Left ventricle myocardium inferior (tissue), 1 donor: ENCODE data around the gene PARP6. TPM values are rescaled to one million over a fixed set of nuclear protein-coding genes. Genes with fewer than 3 reads are reported as not detected.

Source experiments
- DNase-seq: peaks from one replicate; pipeline ENCODE4 v3.0.0-alpha.2; 2020
- H3K27ac ChIP-seq: fragments of 200-600 bp; replicated peaks from 2 replicates; pipeline ENCODE4 v1.8.0; 2021
- H3K27me3 ChIP-seq: fragments of 200-600 bp; 2 replicates; pipeline ENCODE4 v1.8.0; 2021; ENCODE audit warnings: low read depth
- H3K36me3 ChIP-seq: fragments of 200-600 bp; 2 replicates; pipeline ENCODE4 v1.8.0; 2021
- H3K4me1 ChIP-seq: fragments of 200-600 bp; 2 replicates; pipeline ENCODE4 v1.8.0; 2021
- H3K4me3 ChIP-seq: fragments of 200-600 bp; 2 replicates; pipeline ENCODE4 v1.8.0; 2021; ENCODE audit warnings: mild to moderate bottlenecking, moderate library complexity
- H3K9me3 ChIP-seq: fragments of 200-600 bp; replicated peaks from 2 replicates; pipeline ENCODE4 v1.8.0; 2021
- CTCF ChIP-seq: fragments of 200-600 bp; IDR thresholded peaks from 2 replicates; pipeline ENCODE4 v1.8.0; 2021; ENCODE audit warnings: antibody characterized with exemption, mild to moderate bottlenecking, borderline replicate concordance
- intact Hi-C: fragments of 100-400 bp; cut with micrococcal nuclease; formaldehyde crosslinking; loops from one replicate; pipeline ENCODE4 v1.11.0; 2022
- total RNA-seq: library from RNA; stranded (reverse); fragmentation: NEBNext Ultra II Directional; extraction: Animal tissue kit (Norgen Biotek cat#: 25700); gene quantifications from one replicate; pipeline ENCODE4 v1.2.1, GENCODE V29; 2021
- donor health status: DM: no; HTN: yes; CAD: no; lungs with severe emphysema.

Gene PARP6
- total RNA-seq, 1 donor from 2014 or later, result 43.6 TPM

GRCh38 chr15:72202801-72203506 lies 69.4 kb downstream of the PARP6 start:
- TF ChIP-seq CTCF, result no peak
- H3K4me1 ChIP-seq, result peaks cover 63% of the 10 kb centered on the region
- no peak for DNase-seq
- peak overlapping the region; percentile 85 for H3K27ac ChIP-seq
- no peak overlapping the region for H3K4me3 ChIP-seq
- no peaks in the 10 kb centered on the region for H3K27me3 ChIP-seq
- intact Hi-C loops, result no loop called here
- H3K36me3 ChIP-seq, result peaks cover 94% of the 10 kb centered on the region
- H3K9me3 ChIP-seq, result no peaks in the 10 kb centered on the region

GRCh38 chr15:72202302-72202701 lies 70.1 kb downstream of the PARP6 start:
- intact Hi-C loops, result no loop called here
- no peak for TF ChIP-seq CTCF
- Histone ChIP-seq H3K27me3 (no peaks in the 10 kb centered on the region), H3K27ac (peak overlapping the region; percentile 85), H3K36me3 (peaks cover 88% of the 10 kb centered on the region), H3K4me1 (peaks cover 65% of the 10 kb centered on the region), H3K4me3 (no peak overlapping the region), H3K9me3 (no peaks in the 10 kb centered on the region)
- DNase-seq, result no peak

DNA sequence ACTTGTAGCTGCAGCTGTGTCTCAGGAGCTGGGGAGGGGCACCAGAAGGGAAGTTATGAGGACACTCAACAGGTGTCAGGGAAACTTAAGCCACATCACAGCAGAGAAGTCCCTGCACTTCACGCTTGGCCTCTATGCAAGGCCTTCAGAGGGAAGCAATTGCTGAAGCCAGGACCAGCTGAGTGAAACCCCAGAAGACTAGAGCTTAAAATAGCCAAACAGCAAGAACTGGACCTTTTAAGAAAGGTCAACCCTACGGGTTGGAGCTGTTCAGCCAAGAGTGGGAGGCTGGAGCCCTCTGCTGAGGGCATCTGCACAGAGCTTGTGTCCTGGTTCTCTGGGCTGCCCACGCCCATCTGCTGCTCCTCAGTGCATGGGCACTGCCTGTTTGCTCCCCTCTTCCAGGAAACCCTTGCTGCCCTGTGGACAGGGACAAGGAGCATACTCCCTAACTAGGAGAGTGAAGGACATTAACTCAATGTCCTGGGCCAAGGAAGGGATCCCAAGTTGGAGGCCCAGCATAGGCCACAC lies 70.9 kb downstream of the PARP6 start:
- no peak for TF ChIP-seq CTCF
- H3K27ac ChIP-seq, result peak overlapping the region; percentile 85
- H3K4me3 ChIP-seq, result peak overlapping the region; percentile 1
- H3K4me1 ChIP-seq, result peaks cover 73% of the 10 kb centered on the region
- intact Hi-C loops, result no loop called here
- DNase-seq, result no peak
- peaks cover 79% of the 10 kb centered on the region for H3K36me3 ChIP-seq
- H3K9me3 ChIP-seq, result no peaks in the 10 kb centered on the region
- H3K27me3 ChIP-seq, result peaks cover 6% of the 10 kb centered on the region

GRCh38 chr15:72200395-72201237 lies 71.7 kb downstream of the PARP6 start:
- no peak for TF ChIP-seq CTCF
- peaks cover 71% of the 10 kb centered on the region for H3K36me3 ChIP-seq
- H3K27me3 ChIP-seq, result peaks cover 14% of the 10 kb centered on the region
- H3K9me3 ChIP-seq, result no peaks in the 10 kb centered on the region
- no peak overlapping the region for H3K4me3 ChIP-seq
- intact Hi-C loops, result no loop called here
- peaks cover 69% of the 10 kb centered on the region for H3K4me1 ChIP-seq
- H3K27ac ChIP-seq, result peak overlapping the region; percentile 85
- no peak for DNase-seq

GRCh38 chr15:72199721-72200212 lies 72.6 kb downstream of the PARP6 start:
- Histone ChIP-seq H3K9me3 (no peaks in the 10 kb centered on the region), H3K4me1 (peaks cover 64% of the 10 kb centered on the region), H3K4me3 (no peak overlapping the region), H3K27ac (peak overlapping the region; percentile 85), H3K27me3 (peaks cover 22% of the 10 kb centered on the region), H3K36me3 (peaks cover 62% of the 10 kb centered on the region)
- TF ChIP-seq CTCF, result peak; percentile 95
- intact Hi-C loops, result no loop called here
- DNase-seq, result peak; percentile 76
